Aorta (tissue), 5 donors: ENCODE data around the gene AIFM1. TPM values are rescaled to one million over a fixed set of nuclear protein-coding genes. Genes with fewer than 3 reads are reported as not detected.

Source experiments
- ATAC-seq: fragments of 200-7000 bp; cut with Tn5 transposase; one replicate; pipeline ENCODE4 v1.9.1; 2022; ENCODE audit warnings: moderate library complexity; ENCODE audit not compliant: low FRiP score
- DNase-seq, 2 donors: peaks; one replicate each; pipeline ENCODE4 v3.0.0-alpha.2; 2020
- H3K27ac ChIP-seq, 2 donors: one replicate each; pipeline ENCODE4 v1.5.1; 2013; ENCODE audit warnings: low read length in 2 of 2, mild to moderate bottlenecking in 2 of 2, moderate library complexity in 2 of 2, control low read depth in 1 of 2, inconsistent platforms in 1 of 2, low read depth in 1 of 2
- H3K27me3 ChIP-seq, 2 donors: one replicate each; pipeline ENCODE4 v1.6.1; 2013; ENCODE audit warnings: control low read depth in 1 of 2, low read length in 1 of 2, mild to moderate bottlenecking in 1 of 2, moderate library complexity in 1 of 2; ENCODE audit not compliant: insufficient read depth in 2 of 2, control insufficient read depth in 1 of 2
- H3K36me3 ChIP-seq, 2 donors: one replicate each; pipeline ENCODE4 v1.6.1; 2013; ENCODE audit warnings: control low read depth in 1 of 2, low read length in 1 of 2, mild to moderate bottlenecking in 1 of 2; ENCODE audit not compliant: insufficient read depth in 2 of 2, control insufficient read depth in 1 of 2
- H3K4me1 ChIP-seq, 2 donors: one replicate each; pipeline ENCODE4 v1.6.1; 2013; ENCODE audit warnings: low read length in 2 of 2, control low read depth in 1 of 2, mild to moderate bottlenecking in 1 of 2, moderate library complexity in 1 of 2; ENCODE audit not compliant: insufficient read depth in 2 of 2, control insufficient read depth in 1 of 2
- H3K4me3 ChIP-seq, 2 donors: one replicate each; pipeline ENCODE4 v1.5.1; 2013; ENCODE audit warnings: low read length in 2 of 2, control low read depth in 1 of 2, mild to moderate bottlenecking in 1 of 2
- H3K9me3 ChIP-seq: one replicate; pipeline ENCODE4 v1.6.1; 2013; ENCODE audit warnings: mild to moderate bottlenecking, low read length; ENCODE audit not compliant: control insufficient read depth
- WGBS, 2 donors: extraction: QIAGEN DNeasy Blood & Tissue Kit; methylation state at CpG; one replicate each; pipeline ENCODE4 v1.1.7; 2013; 5-methylcytosine and 5-hydroxymethylcytosine counted together
- intact Hi-C, 2 donors: fragments of 100-400 bp; cut with DNase I; formaldehyde crosslinking; loops; one replicate each; pipeline versions ENCODE4 v1.14.2 to v1.15.0; 2022
- polyA plus RNA-seq, 2 donors: library from polyadenylated mRNA; stranded (reverse); fragments of 200-250 nt; gene quantifications; one replicate each; pipeline ENCODE4 v1.2.3, GENCODE V29; 2013
- total RNA-seq, 2 donors: library from RNA; stranded (reverse); fragmentation: NEBNext Ultra II Directional; extraction: Animal tissue kit (Norgen Biotek cat#: 25700); gene quantifications; one replicate each; pipeline ENCODE4 v1.2.1, GENCODE V29; 2021
- donor health status: healthy with polysubstance abuse.
- donor health status: Bipolar disorder and iron deficiency.
- donor health status: DM: no; HTN: no; CAD: no.
- donor health status: DM: no; HTN: no; CAD: no.
- donor health status: DM: yes; HTN: yes; CAD: no.

AIFM1 gene
- total and polyA plus RNA-seq, 4 donors: 12.7 to 17.0 (median 16.2) TPM

- intact Hi-C loops: no loop called here
- ATAC-seq: no peak
Observed at GRCh38 chrX:130083107-130083490, 82.5 kb downstream of the AIFM1 start.

GRCh38 chrX:130082244-130083106 is 83.2 kb downstream of the AIFM1 start:
- ATAC-seq: peak; percentile 66
- intact Hi-C loops: no loop called here
- no peaks in the 10 kb centered on the region for H3K4me1 ChIP-seq
- no peak overlapping the region for H3K27ac ChIP-seq
- no peaks in the 10 kb centered on the region for H3K27me3 ChIP-seq
- 71 to 78% methylated on average over 28 of the region's 28 CpGs for WGBS, 2 donors
- no peak overlapping the region for H3K4me3 ChIP-seq
- no peaks in the 10 kb centered on the region for H3K9me3 ChIP-seq
- peak; percentile 69 to 82 for DNase-seq
- H3K36me3 ChIP-seq: no peaks in the 10 kb centered on the region

More at GRCh38 chrX:130083107-130083490, 82.5 kb downstream of the AIFM1 start:
- no peak for DNase-seq
- Histone ChIP-seq H3K4me3 (no peak overlapping the region), H3K36me3 (no peaks in the 10 kb centered on the region), H3K27me3 (no peaks in the 10 kb centered on the region), H3K9me3 (no peaks in the 10 kb centered on the region), H3K4me1 (no peaks in the 10 kb centered on the region), H3K27ac (no peak overlapping the region)
- WGBS, 2 donors: 67 to 80% methylated on average over 6 to 7 of the region's 7 CpGs

GRCh38 chrX:130081421-130082045 is 84.1 kb downstream of the AIFM1 start:
- Histone ChIP-seq H3K36me3 (no peaks in the 10 kb centered on the region), H3K4me1 (no peaks in the 10 kb centered on the region), H3K27me3 (no peaks in the 10 kb centered on the region), H3K9me3 (no peaks in the 10 kb centered on the region), H3K27ac (no peak overlapping the region), H3K4me3 (no peak overlapping the region)
- DNase-seq (no peak), ATAC-seq (no peak)
- intact Hi-C loops: loop anchor here in 1 of 2 donors (2.0 kb wide), 1 partner anchor 111 kb away; no protein-coding TSS in a partner anchor
- 10 to 42% methylated on average over 12 of the region's 12 CpGs for WGBS, 2 donors

- H3K4me1 ChIP-seq: no peaks in the 10 kb centered on the region
- 73 to 75% methylated on average over 7 of the region's 7 CpGs for WGBS, 2 donors
- no peak for DNase-seq
- no peak overlapping the region for H3K27ac ChIP-seq
- H3K9me3 ChIP-seq: no peaks in the 10 kb centered on the region
- intact Hi-C loops: loop anchor here in 1 of 2 donors (2.0 kb wide), 1 partner anchor 112 kb away; no protein-coding TSS in a partner anchor
- no peak for ATAC-seq
- H3K4me3 ChIP-seq: no peak overlapping the region
- no peaks in the 10 kb centered on the region for H3K36me3 ChIP-seq
- H3K27me3 ChIP-seq: no peaks in the 10 kb centered on the region
Observed at GRCh38 chrX:130080791-130081367, 84.8 kb downstream of the AIFM1 start.

- H3K9me3 ChIP-seq: no peaks in the 10 kb centered on the region
- no peaks in the 10 kb centered on the region for H3K36me3 ChIP-seq
- no peak overlapping the region for H3K27ac ChIP-seq
- H3K4me1 ChIP-seq: no peaks in the 10 kb centered on the region
- H3K4me3 ChIP-seq: no peak overlapping the region
- DNase-seq: no peak
- WGBS, 2 donors: 30 to 37% methylated on average over 9 of the region's 9 CpGs
- H3K27me3 ChIP-seq: no peaks in the 10 kb centered on the region
- intact Hi-C loops: loop anchor here (2.0 to 10.0 kb wide), 2 partner anchors 45 to 113 kb away; no protein-coding TSS in a partner anchor
- peak; percentile 70 for ATAC-seq
Observed at GRCh38 chrX:130079824-130080406, 85.7 kb downstream of the AIFM1 start.

Other genes starting within 250 kb of the AIFM1 start
- 10 to 100 TPM; 22.1 to 26.9 TPM for gene BCORL1, start 183.2 kb downstream of the AIFM1 start, total RNA-seq
- gene BCORL1, start 183.2 kb downstream of the AIFM1 start, polyA plus RNA-seq: 1 to 10 TPM; 2.6 to 4.4 TPM
- 10 to 100 TPM; 14.5 to 20.8 TPM for gene ELF4, start 55.3 kb downstream of the AIFM1 start, total RNA-seq
- 1 to 10 TPM; 3.6 to 4.5 TPM for gene ELF4, start 55.3 kb downstream of the AIFM1 start, polyA plus RNA-seq
- 1 to 10 TPM in 1 of 2 donors, under 1 TPM in 1; 0.69 to 1.8 TPM for gene RAB33A, start 6.1 kb upstream of the AIFM1 start, total RNA-seq
- gene RAB33A, start 6.1 kb upstream of the AIFM1 start, polyA plus RNA-seq: under 1 TPM; 0.64 to 0.88 TPM
- 1 to 10 TPM; 5.0 TPM for gene ZNF280C, start 103.1 kb upstream of the AIFM1 start, total RNA-seq
- gene ZNF280C, start 103.1 kb upstream of the AIFM1 start, polyA plus RNA-seq: under 1 TPM; 0.75 to 0.97 TPM
- 10 to 100 TPM; 10.5 to 14.7 TPM for gene SLC25A14, start 174.1 kb upstream of the AIFM1 start, total RNA-seq
- 10 to 100 TPM; 12.0 to 27.2 TPM for gene SLC25A14, start 174.1 kb upstream of the AIFM1 start, polyA plus RNA-seq
- gene GPR119, start 219.8 kb upstream of the AIFM1 start, total RNA-seq: not detected
- gene GPR119, start 219.8 kb upstream of the AIFM1 start, polyA plus RNA-seq: not detected
- 10 to 100 TPM; 18.5 to 19.4 TPM for gene RBMX2, start 236.1 kb upstream of the AIFM1 start, total RNA-seq
- 10 to 100 TPM; 22.3 to 50.3 TPM for gene RBMX2, start 236.1 kb upstream of the AIFM1 start, polyA plus RNA-seq